ENCODE results near the gene ZNRF2. TPM values are rescaled to one million over a fixed set of nuclear protein-coding genes. Genes with fewer than 3 reads are reported as not detected.
"Not testable (repeated sequence)": the region's sequence is repeated elsewhere in the genome, so short reads cannot be mapped to it uniquely, and the experiment has no call there.

The ZNRF2 gene
- polyA plus RNA-seq, 1 donor: 11.7 TPM

DNA sequence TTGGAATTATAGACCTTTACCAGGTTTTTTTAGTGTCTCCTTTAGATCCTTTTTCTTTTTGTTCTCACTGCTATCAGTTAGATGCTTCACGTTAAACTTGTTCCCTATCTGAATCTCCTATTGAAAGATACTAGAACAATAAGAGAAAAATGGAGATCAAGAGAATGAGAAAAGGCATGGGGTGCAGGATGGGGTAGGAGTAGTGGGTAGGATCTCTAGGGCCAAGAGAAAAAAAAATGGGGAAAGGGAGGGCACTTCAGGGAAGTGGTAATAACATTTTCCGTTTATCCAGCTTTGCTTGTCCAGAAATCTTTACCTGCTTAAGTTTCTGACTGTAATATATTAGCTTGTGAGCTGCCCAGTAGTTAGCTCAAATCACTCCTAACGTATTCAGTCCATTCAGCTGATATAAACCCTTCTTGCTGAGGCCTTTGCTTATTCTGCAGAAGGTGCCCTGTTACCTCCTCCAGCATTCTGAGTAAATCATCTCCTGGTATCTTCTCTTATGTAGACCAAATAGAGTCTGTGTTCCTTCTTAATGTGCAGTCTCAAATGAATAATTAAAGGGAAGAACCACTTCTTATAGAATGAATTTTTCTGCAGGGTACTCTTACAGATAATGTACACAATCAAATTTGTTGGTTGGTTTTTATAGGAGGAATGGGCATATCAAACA is 69.7 kb downstream of the ZNRF2 start:
- DNase-seq (ENCODE audit: low read depth): no peak

GRCh38 chr7:30354791-30355190 is 70.4 kb downstream of the ZNRF2 start:
- no peak for DNase-seq (ENCODE audit: low read depth)

- DNase-seq (ENCODE audit: low read depth): no peak
Observed at GRCh38 chr7:30359957-30360356, 75.6 kb downstream of the ZNRF2 start.

- DNase-seq (ENCODE audit: low read depth): no peak
Observed at GRCh38 chr7:30363778-30364563, 79.6 kb downstream of the ZNRF2 start.

DNA sequence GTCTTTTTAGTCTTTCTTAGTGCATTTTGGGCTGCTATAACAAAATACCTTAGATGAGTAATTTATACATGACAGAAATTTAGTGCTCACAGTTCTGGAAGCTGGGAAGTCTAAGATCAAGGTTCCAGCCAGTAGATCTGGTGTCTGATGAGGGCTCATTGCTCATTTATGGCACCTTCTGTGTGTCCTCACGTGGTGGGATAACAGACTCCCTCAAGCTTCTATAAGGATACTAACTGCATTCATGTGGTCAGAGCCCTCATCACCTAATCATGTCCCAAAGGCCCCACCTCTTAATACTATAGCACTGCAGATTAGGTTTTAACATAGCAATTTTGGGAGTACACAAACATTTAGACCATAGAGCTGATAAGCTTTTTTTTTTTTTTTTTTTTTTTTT is 80.4 kb downstream of the ZNRF2 start:
- DNase-seq (ENCODE audit: low read depth): no peak

GRCh38 chr7:30365621-30366020 is 81.2 kb downstream of the ZNRF2 start:
- no peak for DNase-seq (ENCODE audit: low read depth)

GRCh38 chr7:30366606-30367005 is 82.2 kb downstream of the ZNRF2 start:
- no peak for DNase-seq (ENCODE audit: low read depth)

GRCh38 chr7:30367561-30367960 is 83.2 kb downstream of the ZNRF2 start:
- DNase-seq (ENCODE audit: low read depth): no peak

- no peak for DNase-seq (ENCODE audit: low read depth)
Observed at GRCh38 chr7:30369879-30370278, 85.5 kb downstream of the ZNRF2 start.

GRCh38 chr7:30371321-30371720 is 86.9 kb downstream of the ZNRF2 start:
- no peak for DNase-seq (ENCODE audit: low read depth)

DNA sequence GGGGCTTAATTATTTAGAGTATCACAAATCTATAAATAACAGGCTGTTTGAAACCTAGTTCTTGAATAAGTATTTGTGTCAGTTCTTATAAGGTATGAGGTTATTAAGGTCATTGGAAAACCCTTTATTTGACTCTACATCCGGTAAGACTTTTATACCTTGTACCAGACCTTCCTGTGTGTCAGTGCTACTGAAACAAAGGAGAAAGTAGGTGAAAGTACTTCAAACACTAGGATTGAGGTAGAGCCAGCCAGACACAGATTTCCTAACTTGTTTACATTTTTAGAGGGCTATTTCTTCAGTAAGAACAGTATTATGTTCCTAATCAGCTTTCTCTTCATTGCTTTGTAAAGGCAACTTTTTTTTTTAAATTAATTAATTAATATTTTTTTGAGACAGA is 93.9 kb downstream of the ZNRF2 start:
- no peak for DNase-seq (ENCODE audit: low read depth)

GRCh38 chr7:30379131-30379530 is 94.7 kb downstream of the ZNRF2 start:
- no peak for DNase-seq (ENCODE audit: low read depth)

DNA sequence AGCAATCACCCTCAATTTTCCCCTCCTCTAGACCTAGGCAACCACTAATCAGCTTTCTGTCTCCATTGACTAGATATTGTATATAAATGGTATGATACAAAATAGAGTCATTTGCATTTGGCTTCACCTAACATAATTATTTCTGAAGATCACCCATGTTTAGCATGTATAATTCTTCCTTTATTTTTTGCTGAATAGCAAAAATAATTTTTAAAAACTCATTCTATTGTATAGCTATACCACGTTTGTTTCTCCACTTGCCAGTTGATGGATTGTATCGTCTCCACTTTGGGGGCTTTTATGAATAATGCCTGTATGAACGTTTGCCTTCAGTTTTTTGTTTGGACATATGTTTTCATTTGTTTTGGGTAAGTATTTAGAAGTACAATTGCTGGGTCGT is 95.3 kb downstream of the ZNRF2 start:
- no peak for DNase-seq (ENCODE audit: low read depth)

GRCh38 chr7:30380294-30380693 is 95.9 kb downstream of the ZNRF2 start:
- DNase-seq (ENCODE audit: low read depth): no peak

GRCh38 chr7:30380824-30381223 is 96.4 kb downstream of the ZNRF2 start:
- DNase-seq (ENCODE audit: low read depth): not testable (repeated sequence)

DNA sequence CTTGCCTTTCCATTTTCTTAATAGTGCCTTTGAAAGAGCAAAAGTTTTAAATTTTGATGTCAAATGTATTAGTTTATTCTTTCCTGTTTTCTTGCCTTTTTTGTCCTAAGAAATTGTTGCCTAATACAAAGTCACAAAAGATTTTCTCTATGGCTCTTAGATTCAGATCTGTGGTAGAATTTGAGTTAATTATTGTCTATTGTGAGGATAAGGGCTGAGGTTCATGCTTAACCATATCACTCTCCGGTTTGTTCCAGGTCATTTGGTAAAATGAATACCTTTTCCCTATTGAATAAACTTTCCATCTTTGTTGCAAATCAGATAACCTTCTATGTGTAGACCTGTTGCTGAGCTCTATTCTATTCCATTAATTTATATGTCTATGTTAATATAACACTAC is 98.2 kb downstream of the ZNRF2 start:
- no peak for DNase-seq (ENCODE audit: low read depth)

DNA sequence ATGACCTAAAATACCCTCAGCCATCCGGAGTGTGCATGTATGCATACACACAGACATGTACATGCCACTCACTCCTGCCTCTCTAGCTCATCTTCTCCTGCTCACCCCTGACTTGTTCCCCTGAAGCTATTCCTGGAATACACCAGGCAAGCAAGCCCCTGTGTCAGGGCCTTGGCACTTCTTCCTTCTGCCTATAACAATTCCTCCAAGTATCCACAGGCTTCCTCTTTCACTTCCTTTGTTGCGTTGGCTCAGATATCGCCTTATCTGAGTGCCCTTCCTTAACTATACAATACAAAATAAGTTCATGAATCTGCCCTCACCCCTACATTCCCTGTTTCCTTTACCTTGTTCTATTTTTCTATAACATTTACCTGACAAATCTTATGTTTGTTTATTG is 105.4 kb downstream of the ZNRF2 start:
- DNase-seq (ENCODE audit: low read depth): no peak

DNA sequence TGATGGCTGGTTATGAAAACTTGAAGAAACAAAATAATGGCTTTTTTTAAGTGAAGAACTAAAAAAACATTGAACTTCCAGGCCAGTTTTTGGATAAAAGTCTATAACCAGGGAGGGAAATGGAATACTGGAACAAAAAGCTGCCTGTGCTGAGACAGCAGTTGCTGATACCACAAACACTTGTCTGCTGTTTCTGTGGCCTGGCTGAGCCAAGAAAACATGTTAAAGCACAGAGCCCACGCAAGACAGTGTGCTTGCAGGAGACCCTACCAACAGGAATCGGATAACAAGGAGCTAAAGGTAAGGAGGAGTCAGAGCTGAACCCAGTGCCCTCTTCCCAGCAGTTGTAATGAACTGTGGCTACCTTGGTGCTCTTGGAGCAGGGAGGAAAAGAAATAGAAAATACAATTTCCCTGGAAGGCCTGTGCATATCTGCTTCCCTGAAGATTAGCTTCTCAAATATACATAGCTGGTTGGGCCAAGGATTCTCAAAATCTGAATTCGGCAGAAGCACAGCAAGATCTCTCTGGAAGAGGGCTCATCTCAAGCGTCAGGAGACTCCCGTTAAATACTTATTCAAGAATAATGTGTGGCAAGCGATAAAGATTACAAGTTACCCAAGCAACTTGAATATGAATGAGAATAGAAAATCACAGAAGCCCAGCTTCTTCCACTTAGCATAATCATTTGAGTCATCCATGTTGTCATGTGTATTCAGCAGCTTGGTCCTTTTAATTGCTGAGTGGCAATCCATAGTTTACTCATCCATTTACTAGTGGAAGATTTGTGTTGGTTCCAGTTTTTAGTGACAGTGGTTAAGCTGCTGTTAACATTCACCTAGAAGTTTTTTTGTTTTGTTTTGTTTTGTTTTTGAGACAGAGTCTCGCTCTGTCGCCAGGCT is 106.6 kb downstream of the ZNRF2 start:
- no peak for DNase-seq (ENCODE audit: low read depth)

- DNase-seq (ENCODE audit: low read depth): no peak
Observed at GRCh38 chr7:30391806-30392205, 107.4 kb downstream of the ZNRF2 start.

GRCh38 chr7:30395676-30396075 is 111.3 kb downstream of the ZNRF2 start:
- no peak for DNase-seq (ENCODE audit: low read depth)

DNA sequence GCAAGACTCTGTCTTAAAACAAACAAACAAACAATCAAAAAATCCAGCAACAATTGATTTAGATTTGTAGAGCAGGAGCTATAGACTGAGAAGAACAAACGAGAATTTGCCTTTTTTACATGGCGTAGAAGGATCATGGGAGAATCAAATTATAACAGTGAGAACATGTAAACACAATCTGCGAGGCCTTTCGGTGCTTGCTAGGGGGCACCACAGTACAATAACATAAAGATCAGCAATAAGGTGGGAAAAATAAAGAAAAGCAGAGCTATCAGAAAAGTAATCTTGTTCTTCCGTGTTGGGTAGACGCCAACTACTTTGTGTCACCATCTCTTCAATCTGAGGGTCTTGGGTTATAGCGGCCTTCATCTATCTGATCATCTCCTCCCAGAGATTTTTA is 112.0 kb downstream of the ZNRF2 start:
- DNase-seq (ENCODE audit: low read depth): no peak

DNA sequence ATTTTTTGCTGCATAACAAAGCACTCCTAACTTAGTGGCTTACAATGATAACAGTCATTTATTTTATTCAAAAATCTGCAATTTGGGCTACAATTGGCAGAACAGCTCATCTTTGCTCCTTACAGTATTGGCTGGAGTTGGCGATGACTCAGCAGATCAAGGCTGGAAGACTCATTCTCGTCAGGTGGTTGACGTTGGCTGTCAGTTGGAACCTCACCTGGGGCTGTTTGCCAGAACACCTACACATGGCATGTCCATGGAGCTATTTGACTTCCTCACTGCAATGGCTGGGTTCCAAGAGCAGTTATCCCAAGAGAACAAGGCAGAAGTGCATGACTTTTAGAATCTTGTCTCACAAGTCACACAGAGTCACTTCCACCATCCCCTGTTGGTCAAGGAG is 119.1 kb downstream of the ZNRF2 start:
- DNase-seq (ENCODE audit: low read depth): no peak
